Spleen (tissue), 7 donors: ENCODE results near the gene IL24.

Experiments used
- CTCF ChIP-seq, 11 experiments: fragments of 200-600 bp in 7 of 11; fragments of 450-650 bp in 4 of 11; sonication (generic) in 4 of 11; IDR thresholded peaks in 8 of 11; conservative IDR thresholded peaks in 3 of 11; 1 replicate in 7 of 11; 2 replicates in 4 of 11; pipeline versions ENCODE4 v1.4.0 to v1.8.0; 2016 to 2021; ENCODE audit warnings: antibody characterized with exemption in 11 of 11, inconsistent platforms in 4 of 11, mild to moderate bottlenecking in 1 of 11
- POLR2A ChIP-seq, 3 donors: fragments of 450-650 bp; IDR thresholded peaks; one replicate each; pipeline ENCODE4 v1.5.1; 2017; ENCODE audit warnings: antibody characterized with exemption in 3 of 3, mild to moderate bottlenecking in 1 of 3
- POLR2AphosphoS5 ChIP-seq, 3 donors: sonication (generic); formaldehyde crosslinking; IDR thresholded peaks; one replicate each; pipeline ENCODE4 v1.5.1; 2017; ENCODE audit warnings: antibody characterized with exemption in 3 of 3
- donor health status: DM: no; HTN: no; CAD: no; lungs with moderate emphysema.
- donor health status: DM: no; HTN: no; CAD: no.
- donor health status: DM: no; HTN: no; CAD: no.

DNA sequence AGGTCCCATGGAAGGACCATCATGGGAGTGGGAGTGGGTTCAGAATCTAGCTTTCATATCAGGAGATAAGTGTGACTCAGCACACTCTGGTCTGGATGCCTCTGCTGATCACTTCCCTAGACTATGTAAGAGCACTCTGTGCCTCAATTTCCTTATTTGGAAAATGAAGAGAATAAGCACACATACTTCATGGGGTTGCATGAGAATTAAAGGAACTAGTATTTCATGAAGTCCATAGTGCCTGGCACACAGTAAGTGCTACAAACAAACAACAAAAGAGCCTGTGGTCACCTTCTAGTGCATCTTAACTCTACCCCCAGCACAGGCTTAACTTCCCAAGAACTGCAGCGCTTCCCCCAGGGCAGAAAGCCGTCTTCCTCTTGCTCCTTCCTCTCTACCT, 41.4 kb upstream of the IL24 start:
- no peak for TF ChIP-seq POLR2A (IDR thresholded peaks at IDR 0.05)
- TF ChIP-seq CTCF (IDR thresholded peaks at IDR 0.05 in 8 of 11, conservative IDR thresholded peaks at IDR 0.05 in 3 of 11): no peak
- TF ChIP-seq POLR2AphosphoS5 (IDR thresholded peaks at IDR 0.05): no peak
